Activated naive CD4-positive, alpha-beta T cell treated with anti-CD3 and anti-CD28 coated beads, Interleukin-2, amount 10 ng/mL, durations not matched to agents 7 days and 5 days (primary cell): ENCODE results near the gene SLC22A5.

Experiments
- CTCF ChIA-PET: fragments of 350-600 bp; sonication (Branson Sonifier 250); formaldehyde crosslinking; loops from one replicate; lab custom pipeline; 2021; ENCODE audit warnings: antibody characterized with exemption; lab: Charles Lee
- DNase-seq: peaks from one replicate; pipeline ENCODE4 v3.0.0-alpha.2; 2020
- H3K27ac Mint-ChIP-seq: one replicate; pipeline ENCODE4 v1.8.0; 2021; ENCODE audit warnings: mild to moderate bottlenecking, moderate library complexity, mixed read lengths
- H3K27me3 Mint-ChIP-seq: one replicate; pipeline ENCODE4 v1.8.0; 2021; ENCODE audit warnings: mild to moderate bottlenecking, mixed read lengths
- H3K36me3 Mint-ChIP-seq: one replicate; pipeline ENCODE4 v1.8.0; 2021; ENCODE audit warnings: mixed read lengths
- H3K4me1 Mint-ChIP-seq: one replicate; pipeline ENCODE4 v1.8.0; 2021; ENCODE audit warnings: mixed read lengths
- H3K4me3 Mint-ChIP-seq: one replicate; pipeline ENCODE4 v1.8.0; 2021; ENCODE audit warnings: mild to moderate bottlenecking, moderate library complexity, mixed read lengths
- H3K9me3 Mint-ChIP-seq: one replicate; pipeline ENCODE4 v1.8.0; 2021; ENCODE audit warnings: mixed read lengths

The SLC22A5 gene

GRCh38 chr5:132372542-132372941 lies 3.0 kb downstream of the SLC22A5 start:
- no peak overlapping the region for H3K27ac Mint-ChIP-seq
- no peaks in the 10 kb centered on the region for H3K9me3 Mint-ChIP-seq
- peaks cover 9% of the 10 kb centered on the region for H3K27me3 Mint-ChIP-seq
- H3K36me3 Mint-ChIP-seq, result no peaks in the 10 kb centered on the region
- H3K4me3 Mint-ChIP-seq, result no peak overlapping the region
- CTCF ChIA-PET, result interaction anchor here (0.9 kb wide), 1 partner anchor 129 kb away, joined by 3 read pairs; no protein-coding TSS in a partner anchor
- no peak for DNase-seq
- H3K4me1 Mint-ChIP-seq, result peaks cover 29% of the 10 kb centered on the region

- CTCF ChIA-PET, result interaction anchor here (1.0 to 1.6 kb wide), 2 partner anchors 10 to 130 kb away, joined by 3 to 6 read pairs; no protein-coding TSS in a partner anchor
- DNase-seq, result no peak
- no peaks in the 10 kb centered on the region for H3K36me3 Mint-ChIP-seq
- H3K9me3 Mint-ChIP-seq, result no peaks in the 10 kb centered on the region
- no peak overlapping the region for H3K4me3 Mint-ChIP-seq
- H3K4me1 Mint-ChIP-seq, result peaks cover 18% of the 10 kb centered on the region
- H3K27me3 Mint-ChIP-seq, result peaks cover 2% of the 10 kb centered on the region
- H3K27ac Mint-ChIP-seq, result no peak overlapping the region
These were observed 6.4 kb downstream of the SLC22A5 start for GRCh38 chr5:132375957-132376356.

- H3K27ac Mint-ChIP-seq, result no peak overlapping the region
- no peaks in the 10 kb centered on the region for H3K36me3 Mint-ChIP-seq
- no peak overlapping the region for H3K4me3 Mint-ChIP-seq
- CTCF ChIA-PET, result interaction anchor here (0.7 kb wide), 1 partner anchor 124 kb away, joined by 3 read pairs; no protein-coding TSS in a partner anchor
- no peaks in the 10 kb centered on the region for H3K9me3 Mint-ChIP-seq
- no peak for DNase-seq
- no peaks in the 10 kb centered on the region for H3K27me3 Mint-ChIP-seq
- peaks cover 10% of the 10 kb centered on the region for H3K4me1 Mint-ChIP-seq
These were observed 7.5 kb downstream of the SLC22A5 start for GRCh38 chr5:132376694-132377641.

GRCh38 chr5:132377738-132378137 lies 8.2 kb downstream of the SLC22A5 start:
- H3K4me3 Mint-ChIP-seq, result no peak overlapping the region
- no peaks in the 10 kb centered on the region for H3K36me3 Mint-ChIP-seq
- no peak overlapping the region for H3K27ac Mint-ChIP-seq
- no peaks in the 10 kb centered on the region for H3K27me3 Mint-ChIP-seq
- CTCF ChIA-PET, result interaction anchor here (0.7 kb wide), 1 partner anchor 123 kb away, joined by 3 read pairs; no protein-coding TSS in a partner anchor
- no peak for DNase-seq
- H3K9me3 Mint-ChIP-seq, result no peaks in the 10 kb centered on the region
- H3K4me1 Mint-ChIP-seq, result peaks cover 3% of the 10 kb centered on the region

GRCh38 chr5:132378580-132378979 lies 9.1 kb downstream of the SLC22A5 start:
- no peaks in the 10 kb centered on the region for H3K4me1 Mint-ChIP-seq
- H3K27me3 Mint-ChIP-seq, result no peaks in the 10 kb centered on the region

GRCh38 chr5:132380047-132380446 lies 10.5 kb downstream of the SLC22A5 start:
- Mint-ChIP-seq H3K27ac (no peak overlapping the region), H3K36me3 (no peaks in the 10 kb centered on the region), H3K27me3 (no peaks in the 10 kb centered on the region), H3K4me3 (no peak overlapping the region), H3K4me1 (peaks cover under 1% of the 10 kb centered on the region), H3K9me3 (no peaks in the 10 kb centered on the region)
- no peak for DNase-seq
- CTCF ChIA-PET, result interaction anchor here (0.5 to 17.6 kb wide), 3 partner anchors 35 to 120 kb away, joined by 3 to 458 read pairs (median 4); no protein-coding TSS in a partner anchor

More at GRCh38 chr5:132378580-132378979, 9.1 kb downstream of the SLC22A5 start:
- H3K36me3 Mint-ChIP-seq, result no peaks in the 10 kb centered on the region
- CTCF ChIA-PET, result interaction anchor here (0.6 to 1.5 kb wide), 3 partner anchors 21 to 122 kb away, joined by 3 to 4 read pairs (median 3); no protein-coding TSS in a partner anchor
- no peaks in the 10 kb centered on the region for H3K9me3 Mint-ChIP-seq
- no peak for DNase-seq
- no peak overlapping the region for H3K4me3 Mint-ChIP-seq
- no peak overlapping the region for H3K27ac Mint-ChIP-seq

- Mint-ChIP-seq H3K36me3 (no peaks in the 10 kb centered on the region), H3K4me3 (no peak overlapping the region), H3K4me1 (peaks cover 7% of the 10 kb centered on the region), H3K27ac (no peak overlapping the region), H3K9me3 (no peaks in the 10 kb centered on the region), H3K27me3 (no peaks in the 10 kb centered on the region)
- DNase-seq, result no peak
- CTCF ChIA-PET, result interaction anchor here (1.1 to 17.6 kb wide), 2 partner anchors 120 to 142 kb away, joined by 3 to 458 read pairs; no protein-coding TSS in a partner anchor
These were observed 11.2 kb downstream of the SLC22A5 start for GRCh38 chr5:132380741-132381140.

- H3K36me3 Mint-ChIP-seq, result no peaks in the 10 kb centered on the region
- DNase-seq, result no peak
- H3K4me1 Mint-ChIP-seq, result peaks cover 14% of the 10 kb centered on the region
- no peak overlapping the region for H3K27ac Mint-ChIP-seq
- CTCF ChIA-PET, result interaction anchor here (1.1 to 17.6 kb wide), 3 partner anchors 119 to 448 kb away, joined by 3 to 458 read pairs (median 3); no protein-coding TSS in a partner anchor
- no peak overlapping the region for H3K4me3 Mint-ChIP-seq
- H3K27me3 Mint-ChIP-seq, result no peaks in the 10 kb centered on the region
- H3K9me3 Mint-ChIP-seq, result no peaks in the 10 kb centered on the region
These were observed 12.1 kb downstream of the SLC22A5 start for GRCh38 chr5:132381614-132382013.

- H3K9me3 Mint-ChIP-seq, result no peaks in the 10 kb centered on the region
- H3K4me3 Mint-ChIP-seq, result no peak overlapping the region
- H3K36me3 Mint-ChIP-seq, result no peaks in the 10 kb centered on the region
- no peak overlapping the region for H3K27ac Mint-ChIP-seq
- peaks cover 29% of the 10 kb centered on the region for H3K4me1 Mint-ChIP-seq
- CTCF ChIA-PET, result interaction anchor here (0.6 to 17.6 kb wide), 5 partner anchors 117 to 437 kb away, joined by 3 to 458 read pairs (median 5); no protein-coding TSS in a partner anchor
- DNase-seq, result no peak
- no peaks in the 10 kb centered on the region for H3K27me3 Mint-ChIP-seq
These were observed 13.8 kb downstream of the SLC22A5 start for GRCh38 chr5:132383261-132383660.

GRCh38 chr5:132383984-132384383 lies 14.5 kb downstream of the SLC22A5 start:
- Mint-ChIP-seq H3K27ac (no peak overlapping the region), H3K27me3 (no peaks in the 10 kb centered on the region), H3K4me1 (peaks cover 34% of the 10 kb centered on the region), H3K9me3 (no peaks in the 10 kb centered on the region), H3K4me3 (no peak overlapping the region), H3K36me3 (peaks cover 5% of the 10 kb centered on the region)
- CTCF ChIA-PET, result interaction anchor here (0.6 to 17.6 kb wide), 8 partner anchors 27 to 437 kb away, joined by 3 to 458 read pairs (median 4); partner anchors contain the start of gene IRF1
- no peak for DNase-seq

GRCh38 chr5:132384506-132385050 lies 15.1 kb downstream of the SLC22A5 start:
- Mint-ChIP-seq H3K4me1 (peaks cover 40% of the 10 kb centered on the region), H3K36me3 (peaks cover 6% of the 10 kb centered on the region), H3K27me3 (no peaks in the 10 kb centered on the region), H3K27ac (no peak overlapping the region), H3K9me3 (no peaks in the 10 kb centered on the region), H3K4me3 (no peak overlapping the region)
- CTCF ChIA-PET, result interaction anchor here (0.7 to 17.6 kb wide), 8 partner anchors 27 to 436 kb away, joined by 3 to 458 read pairs (median 4); no protein-coding TSS in a partner anchor
- no peak for DNase-seq

GRCh38 chr5:132385326-132386105 lies 16.0 kb downstream of the SLC22A5 start:
- H3K4me3 Mint-ChIP-seq, result no peak overlapping the region
- H3K4me1 Mint-ChIP-seq, result peaks cover 49% of the 10 kb centered on the region
- H3K27ac Mint-ChIP-seq, result peak overlapping the region; percentile 79
- CTCF ChIA-PET, result interaction anchor here (0.8 to 17.6 kb wide), 21 partner anchors 10 to 435 kb away, joined by 3 to 458 read pairs (median 6); partner anchors contain the start of gene IRF1
- no peaks in the 10 kb centered on the region for H3K27me3 Mint-ChIP-seq
- H3K9me3 Mint-ChIP-seq, result no peaks in the 10 kb centered on the region
- DNase-seq, result peak; percentile 83
- peaks cover 6% of the 10 kb centered on the region for H3K36me3 Mint-ChIP-seq

- CTCF ChIA-PET, result interaction anchor here (0.7 to 17.6 kb wide), 33 partner anchors 8 to 724 kb away, joined by 3 to 458 read pairs (median 5); partner anchors contain the start of gene IRF1
- Mint-ChIP-seq H3K9me3 (no peaks in the 10 kb centered on the region), H3K36me3 (peaks cover 7% of the 10 kb centered on the region), H3K27ac (peak overlapping the region; percentile 78), H3K4me3 (no peak overlapping the region), H3K27me3 (no peaks in the 10 kb centered on the region), H3K4me1 (peaks cover 56% of the 10 kb centered on the region)
- peak; percentile 87 for DNase-seq
These were observed 17.3 kb downstream of the SLC22A5 start for GRCh38 chr5:132386644-132387286.
